Vagina (tissue), 2 donors: ENCODE measurements around the gene PRR5L.

Experiments used
- CTCF ChIP-seq, 3 experiments: fragments of 450-650 bp in 2 of 3; fragments of 200-600 bp in 1 of 3; sonication (generic) in 1 of 3; IDR thresholded peaks; one replicate each; pipeline ENCODE4 v1.5.1; 2017 to 2019; ENCODE audit warnings: antibody characterized with exemption in 3 of 3, mild to moderate bottlenecking in 2 of 3, moderate library complexity in 2 of 3
- POLR2A ChIP-seq, 2 donors: fragments of 450-650 bp; IDR thresholded peaks; one replicate each; pipeline ENCODE4 v1.6.1; 2017; ENCODE audit warnings: antibody characterized with exemption in 2 of 2, mild to moderate bottlenecking in 2 of 2, moderate library complexity in 2 of 2
- POLR2AphosphoS5 ChIP-seq, 2 donors: sonication (generic); formaldehyde crosslinking; IDR thresholded peaks; one replicate each; pipeline ENCODE4 v1.9.0; 2017; ENCODE audit warnings: antibody characterized with exemption in 2 of 2, mild to moderate bottlenecking in 2 of 2, low read depth in 1 of 2; ENCODE audit not compliant: insufficient read depth in 1 of 2

- TF ChIP-seq CTCF (IDR thresholded peaks at IDR 0.05) (no peak), POLR2AphosphoS5 (IDR thresholded peaks at IDR 0.05; ENCODE audit: insufficient read depth in 1 of 2, low read depth in 1 of 2) (no peak), POLR2A (IDR thresholded peaks at IDR 0.05) (no peak)
Observed at GRCh38 chr11:36451681-36452080, 155.6 kb downstream of the PRR5L start.
